Panc1 (cell line): ENCODE measurements around the gene NUDT19.

ENCODE experiments used
- CTCF ChIP-seq: fragments of 450-650 bp; IDR thresholded peaks from 2 replicates; pipeline ENCODE4 v1.5.1; 2017; ENCODE audit warnings: mild to moderate bottlenecking
- POLR2AphosphoS5 ChIP-seq: IDR thresholded peaks from 2 replicates; pipeline ENCODE4 v1.6.1; 2012; ENCODE audit warnings: mild to moderate bottlenecking, low read depth, low read length, moderate library complexity
- REST ChIP-seq, 2 experiments: IDR thresholded peaks; 2 replicates each; pipeline ENCODE4 v1.6.1; 2011 to 2012; ENCODE audit warnings: low read depth in 2 of 2, control low read depth in 1 of 2, low read length in 1 of 2, mild to moderate bottlenecking in 1 of 2, moderate library complexity in 1 of 2; ENCODE audit not compliant: insufficient read depth in 1 of 2
- SIN3A ChIP-seq: IDR thresholded peaks from 2 replicates; pipeline ENCODE4 v1.6.1; 2012; ENCODE audit warnings: low read depth, mild to moderate bottlenecking, low read length, moderate library complexity, borderline replicate concordance; ENCODE audit not compliant: insufficient read depth

GRCh38 chr19:32652894-32653598 lies 38.6 kb upstream of the NUDT19 start:
- no peak for TF ChIP-seq CTCF
- TF ChIP-seq POLR2AphosphoS5: no peak
- no peak for TF ChIP-seq REST (IDR thresholded peaks at IDR 0.05; ENCODE audit: insufficient read depth in 1 of 2, low read depth in 2 of 2, low read length in 1 of 2)
- TF ChIP-seq SIN3A: no peak
